Mesodermal cell (in vitro differentiated cells): ENCODE results near the gene DHRS3.

ENCODE experiments used
- H3K27ac ChIP-seq: 2 replicates; pipeline ENCODE4 v1.7.0; 2013; ENCODE audit warnings: mild to moderate bottlenecking, low read depth, low read length, moderate library complexity; ENCODE audit not compliant: severe bottlenecking
- H3K36me3 ChIP-seq: 2 replicates; pipeline ENCODE4 v1.7.1; 2013; ENCODE audit warnings: mild to moderate bottlenecking, low read length, moderate library complexity; ENCODE audit not compliant: control insufficient read depth, insufficient read depth
- H3K4me1 ChIP-seq: one replicate; pipeline ENCODE4 v1.7.1; 2013; ENCODE audit warnings: mild to moderate bottlenecking, low read length; ENCODE audit not compliant: insufficient read depth, control insufficient read depth, poor library complexity, severe bottlenecking
- H3K4me3 ChIP-seq: 2 replicates; pipeline ENCODE4 v1.7.0; 2013; ENCODE audit warnings: low read length, control low read depth, mild to moderate bottlenecking; ENCODE audit not compliant: insufficient read depth, poor library complexity, severe bottlenecking; ENCODE audit errors: extremely low read depth
- H3K9me3 ChIP-seq: 2 replicates; pipeline ENCODE4 v1.7.1; 2013; ENCODE audit warnings: mild to moderate bottlenecking, low read length, moderate library complexity; ENCODE audit not compliant: control insufficient read depth
- WGBS, 2 experiments: methylation state at CpG; one replicate each; pipeline ENCODE4 v1.1.5; 2013; ENCODE audit warnings: missing lambda C conversion rate in 2 of 2; ENCODE audit not compliant: insufficient coverage in 2 of 2; 5-methylcytosine and 5-hydroxymethylcytosine counted together

Gene DHRS3

GRCh38 chr1:12595757-12596006, 22.3 kb downstream of the DHRS3 start:
- Histone ChIP-seq H3K4me3 (peak overlapping the region; percentile 26), H3K36me3 (no peaks in the 10 kb centered on the region), H3K9me3 (no peaks in the 10 kb centered on the region), H3K27ac (peak overlapping the region; percentile 84), H3K4me1 (peaks cover 8% of the 10 kb centered on the region)
- 0% methylated on average over 14 to 16 of the region's 18 CpGs for WGBS, 2 experiments

GRCh38 chr1:12594966-12595756, 22.8 kb downstream of the DHRS3 start:
- WGBS, 2 experiments = 6 to 7% methylated on average over 24 to 37 of the region's 47 CpGs
- H3K9me3 ChIP-seq = no peaks in the 10 kb centered on the region
- peak overlapping the region; percentile 26 for H3K4me3 ChIP-seq
- H3K27ac ChIP-seq = peak overlapping the region; percentile 84
- H3K36me3 ChIP-seq = no peaks in the 10 kb centered on the region
- peaks cover 8% of the 10 kb centered on the region for H3K4me1 ChIP-seq

- Histone ChIP-seq H3K36me3 (no peaks in the 10 kb centered on the region), H3K4me1 (peaks cover 8% of the 10 kb centered on the region), H3K27ac (no peak overlapping the region), H3K9me3 (no peaks in the 10 kb centered on the region), H3K4me3 (no peak overlapping the region)
- 75 to 83% methylated on average over 6 of the region's 6 CpGs for WGBS, 2 experiments
Measured at GRCh38 chr1:12594490-12594889, 23.5 kb downstream of the DHRS3 start.

- H3K4me1 ChIP-seq = peaks cover 8% of the 10 kb centered on the region
- H3K9me3 ChIP-seq = no peaks in the 10 kb centered on the region
- H3K36me3 ChIP-seq = no peaks in the 10 kb centered on the region
- WGBS, 2 experiments = 64 to 68% methylated on average over 6 to 7 of the region's 7 CpGs
- H3K4me3 ChIP-seq = no peak overlapping the region
- H3K27ac ChIP-seq = no peak overlapping the region
Measured at GRCh38 chr1:12593621-12594066, 24.4 kb downstream of the DHRS3 start.

GRCh38 chr1:12592496-12592895, 25.5 kb downstream of the DHRS3 start:
- no peak overlapping the region for H3K27ac ChIP-seq
- H3K4me3 ChIP-seq = no peak overlapping the region
- WGBS, 2 experiments = 79 to 92% methylated on average over 4 to 7 of the region's 7 CpGs
- H3K9me3 ChIP-seq = no peaks in the 10 kb centered on the region
- no peaks in the 10 kb centered on the region for H3K36me3 ChIP-seq
- peaks cover 8% of the 10 kb centered on the region for H3K4me1 ChIP-seq

GRCh38 chr1:12591267-12591938, 26.6 kb downstream of the DHRS3 start:
- H3K4me1 ChIP-seq = peaks cover 8% of the 10 kb centered on the region
- no peak overlapping the region for H3K4me3 ChIP-seq
- H3K9me3 ChIP-seq = no peaks in the 10 kb centered on the region
- 88 to 94% methylated on average over 17 of the region's 19 CpGs for WGBS, 2 experiments
- H3K27ac ChIP-seq = no peak overlapping the region
- H3K36me3 ChIP-seq = no peaks in the 10 kb centered on the region

GRCh38 chr1:12588695-12589094, 29.3 kb downstream of the DHRS3 start:
- Histone ChIP-seq H3K4me3 (no peak overlapping the region), H3K36me3 (no peaks in the 10 kb centered on the region), H3K9me3 (no peaks in the 10 kb centered on the region), H3K4me1 (no peaks in the 10 kb centered on the region), H3K27ac (no peak overlapping the region)
- 89 to 94% methylated on average over 5 to 6 of the region's 8 CpGs for WGBS, 2 experiments

GRCh38 chr1:12587981-12588640, 29.9 kb downstream of the DHRS3 start:
- no peaks in the 10 kb centered on the region for H3K9me3 ChIP-seq
- WGBS, 2 experiments = 91 to 93% methylated on average over 6 to 7 of the region's 7 CpGs
- H3K4me3 ChIP-seq = no peak overlapping the region
- no peaks in the 10 kb centered on the region for H3K36me3 ChIP-seq
- H3K4me1 ChIP-seq = no peaks in the 10 kb centered on the region
- no peak overlapping the region for H3K27ac ChIP-seq

GRCh38 chr1:12585951-12586942, 31.8 kb downstream of the DHRS3 start:
- Histone ChIP-seq H3K36me3 (no peaks in the 10 kb centered on the region), H3K4me3 (no peak overlapping the region), H3K4me1 (no peaks in the 10 kb centered on the region), H3K27ac (no peak overlapping the region), H3K9me3 (no peaks in the 10 kb centered on the region)
- 89 to 94% methylated on average over 11 of the region's 19 CpGs for WGBS, 2 experiments

GRCh38 chr1:12585536-12585935, 32.5 kb downstream of the DHRS3 start:
- no peaks in the 10 kb centered on the region for H3K4me1 ChIP-seq
- WGBS, 2 experiments = 87 to 98% methylated on average over 4 to 6 of the region's 10 CpGs

More at GRCh38 chr1:12585536-12585935, 32.5 kb downstream of the DHRS3 start:
- Histone ChIP-seq H3K36me3 (no peaks in the 10 kb centered on the region), H3K27ac (no peak overlapping the region), H3K4me3 (no peak overlapping the region), H3K9me3 (no peaks in the 10 kb centered on the region)
